ENCODE measurements around the gene STMN3.
"Not testable (repeated sequence)": the region's sequence is repeated elsewhere in the genome, so short reads cannot be mapped to it uniquely, and the experiment has no call there.

Gene STMN3

DNA sequence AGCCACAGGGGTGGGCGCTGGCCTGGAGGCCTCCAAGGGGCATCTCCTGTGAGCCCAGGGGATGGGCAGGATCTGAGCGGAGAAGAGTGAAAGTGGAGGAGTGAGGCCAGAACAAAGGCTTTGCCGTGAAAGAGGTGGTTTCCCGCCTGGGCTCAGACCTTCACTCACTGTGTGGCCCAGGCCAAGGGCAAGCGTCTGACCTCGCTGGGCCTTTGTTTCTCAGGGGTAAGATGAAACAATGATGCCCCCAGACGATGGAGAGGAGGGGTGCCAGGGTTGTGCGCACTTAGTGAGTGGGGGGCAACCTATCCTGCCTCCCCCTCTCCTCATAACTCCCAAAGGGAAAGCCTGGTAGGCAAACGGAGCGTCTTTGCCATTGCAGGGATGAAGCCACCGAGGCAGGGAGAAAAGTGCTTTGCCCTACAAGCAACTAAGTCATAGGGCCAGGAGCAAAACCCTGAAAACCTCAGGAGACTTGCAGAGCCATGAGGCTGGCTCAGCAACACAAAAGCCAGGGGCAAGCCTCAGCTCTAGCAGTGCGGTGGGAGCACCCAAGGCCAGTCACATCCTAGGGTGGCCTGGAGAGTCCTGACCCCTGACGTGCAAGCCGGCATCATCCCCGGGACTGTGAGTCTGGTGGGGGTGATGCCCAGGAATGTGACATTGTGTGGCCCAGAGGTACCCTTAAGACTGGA, 897 bp upstream of the STMN3 start:
- DNase-seq = no peak

DNA sequence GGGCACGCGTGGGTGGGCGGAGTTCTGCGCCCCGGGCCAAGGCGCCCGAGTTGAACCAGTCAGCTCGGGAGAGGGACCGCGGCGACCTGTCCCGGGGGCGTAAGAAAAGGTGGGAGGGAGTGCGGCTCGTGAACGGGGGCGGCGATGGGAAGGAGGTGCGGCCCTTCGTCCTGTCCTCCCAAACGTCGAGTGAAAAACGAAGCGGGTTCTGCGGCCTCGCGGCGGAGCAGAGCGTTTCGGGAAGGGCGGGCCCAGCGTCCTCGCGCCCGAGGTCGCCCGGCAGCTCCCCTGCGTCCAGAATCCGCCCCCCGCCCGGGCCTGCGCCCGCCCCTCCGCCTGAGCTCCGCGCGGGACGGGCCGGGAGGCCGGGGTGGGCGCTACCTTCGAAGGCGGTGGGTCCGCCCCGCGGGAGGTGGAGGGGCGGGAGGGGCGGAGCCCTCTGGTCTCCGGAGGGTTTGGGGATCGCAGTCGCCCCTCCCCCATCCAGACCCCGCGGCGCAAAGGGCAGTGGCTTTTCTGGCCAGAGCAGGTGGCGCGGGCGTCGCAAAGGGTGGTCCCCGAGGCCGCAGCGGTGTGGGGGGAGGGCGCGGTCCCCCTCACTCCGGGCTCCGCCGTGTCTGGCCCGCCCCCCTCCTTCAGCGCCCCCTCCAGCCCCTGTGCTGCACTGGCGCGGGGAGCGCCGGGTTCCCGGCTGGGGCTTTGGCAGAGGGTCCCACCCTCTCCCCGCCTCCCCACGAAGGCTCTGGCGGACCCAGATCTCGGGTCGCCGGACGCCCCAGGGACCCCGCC, 838 bp downstream of the STMN3 start:
- no peak for DNase-seq

DNA sequence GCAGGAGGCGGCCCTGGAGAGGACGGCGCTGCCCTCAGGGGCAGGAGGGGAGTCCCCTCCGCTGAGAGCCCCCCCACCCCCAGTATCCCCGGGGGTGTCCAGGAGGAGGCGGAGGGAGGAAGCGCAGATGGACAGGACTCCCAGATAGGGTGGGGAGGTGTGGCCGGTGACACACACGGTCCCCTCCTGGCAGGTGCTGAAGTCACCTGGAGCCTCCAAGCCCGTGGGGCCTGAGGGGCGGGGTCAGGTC, 1.4 kb downstream of the STMN3 start:
- DNase-seq = no peak

DNA sequence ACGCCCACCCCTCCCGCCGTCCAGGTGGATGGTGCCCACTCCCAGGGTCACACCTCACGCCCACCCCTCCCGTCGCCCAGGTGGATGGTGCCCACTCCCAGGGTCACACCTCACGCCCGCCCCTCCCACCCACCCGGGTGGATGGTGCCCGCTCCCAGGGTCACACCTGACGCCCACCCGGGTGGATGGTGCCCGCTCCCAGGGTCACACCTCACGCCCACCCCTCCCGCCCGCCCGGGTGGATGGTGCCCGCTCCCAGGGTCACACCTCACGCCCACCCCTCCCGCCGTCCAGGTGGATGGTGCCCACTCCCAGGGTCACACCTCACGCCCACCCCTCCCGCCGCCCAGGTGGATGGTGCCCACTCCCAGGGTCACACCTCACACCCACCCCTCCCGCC, 2.7 kb downstream of the STMN3 start:
- DNase-seq = not testable (repeated sequence)

DNA sequence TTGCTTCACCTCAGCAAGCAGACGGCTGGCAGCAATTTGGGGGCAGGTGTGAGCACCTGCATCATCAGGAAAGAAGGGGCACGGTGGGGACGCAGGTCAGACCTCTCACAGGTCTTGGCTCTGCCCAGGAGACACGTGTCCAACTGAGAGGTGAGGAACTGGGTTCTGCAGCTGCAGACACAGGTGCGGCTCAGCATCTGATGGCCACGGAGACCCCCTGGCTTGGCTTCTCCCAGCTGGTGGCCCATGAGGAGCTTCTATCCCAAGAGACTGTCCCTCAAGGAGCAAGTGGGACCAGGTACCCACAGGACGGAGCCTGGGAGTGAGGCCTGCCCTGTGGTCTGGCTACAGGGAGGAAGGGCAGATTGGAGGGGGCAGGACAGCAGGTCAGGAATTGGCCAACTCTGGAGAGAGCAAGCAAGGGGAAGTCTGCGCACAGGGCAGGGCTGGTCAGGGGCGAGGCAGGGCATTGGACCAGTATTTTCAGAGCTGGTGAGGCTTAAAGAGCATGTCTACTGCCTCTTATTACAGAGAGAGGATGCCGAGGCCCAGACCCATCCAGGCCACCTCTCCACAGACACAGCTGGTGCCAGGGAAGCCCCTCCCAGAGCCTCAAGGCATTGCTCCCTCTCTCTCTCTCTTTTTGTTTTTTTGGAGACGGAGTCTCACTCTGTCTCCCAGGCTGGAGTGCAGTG, 4.2 kb downstream of the STMN3 start:
- no peak for DNase-seq

DNA sequence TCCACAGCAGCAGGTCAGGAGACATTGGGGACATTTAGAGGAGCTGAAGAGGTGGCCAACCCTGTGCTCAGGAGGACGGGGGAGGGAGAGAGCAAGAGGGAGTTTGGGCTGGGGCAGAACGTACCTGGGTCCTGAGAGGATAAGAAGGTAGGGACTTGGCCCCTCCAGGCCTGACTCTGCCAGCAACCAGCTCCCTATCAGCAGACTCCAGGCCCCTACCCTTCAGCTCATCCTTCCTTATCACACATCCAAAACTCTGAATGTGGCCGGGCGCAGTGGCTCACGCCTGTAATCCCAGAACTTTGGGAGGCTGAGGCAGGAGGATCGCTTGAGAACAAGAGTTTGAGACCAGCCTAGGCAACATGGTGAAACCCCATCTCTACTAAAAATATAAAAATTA, 5.0 kb downstream of the STMN3 start:
- DNase-seq = no peak

DNA sequence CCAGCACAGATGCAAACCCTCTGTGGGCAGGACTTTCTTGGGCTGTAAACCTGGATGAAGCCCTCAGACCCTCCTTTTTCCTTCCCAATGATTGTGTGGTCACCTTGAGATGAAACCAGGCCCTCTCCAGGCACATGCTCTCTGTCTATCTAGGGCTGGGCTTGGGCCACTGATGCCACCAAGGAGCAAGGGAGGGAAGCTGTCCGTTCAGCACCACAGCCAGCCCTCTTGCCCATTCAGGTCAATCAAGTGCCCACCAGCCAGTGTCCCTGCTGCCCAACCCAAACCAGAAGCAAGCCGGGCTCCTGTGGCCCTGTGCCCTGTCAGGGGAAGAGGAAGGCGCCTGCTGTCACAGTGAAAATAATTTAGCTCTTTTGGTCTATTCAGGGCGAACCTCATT, 8.0 kb downstream of the STMN3 start:
- DNase-seq = no peak

DNA sequence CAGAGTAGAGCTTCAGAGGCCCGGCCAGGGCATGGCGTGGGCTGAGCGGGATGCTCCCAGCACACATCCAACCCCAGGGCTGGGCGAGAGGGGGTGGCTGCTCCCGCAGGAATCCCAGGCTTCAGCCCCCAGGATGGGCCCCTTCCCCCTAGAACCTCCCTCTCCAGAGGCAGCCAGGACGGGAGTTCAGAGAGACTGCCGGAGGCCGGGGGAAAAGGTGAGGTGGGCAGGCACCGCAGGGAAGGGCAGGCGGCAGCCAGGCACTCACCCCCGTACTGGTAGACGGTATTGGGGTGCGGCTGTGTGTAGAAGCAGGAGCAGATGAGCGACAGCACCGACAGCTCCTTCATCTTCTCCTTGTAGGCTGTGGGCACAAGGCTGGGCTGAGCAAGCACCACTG, 9.3 kb downstream of the STMN3 start:
- no peak for DNase-seq

DNA sequence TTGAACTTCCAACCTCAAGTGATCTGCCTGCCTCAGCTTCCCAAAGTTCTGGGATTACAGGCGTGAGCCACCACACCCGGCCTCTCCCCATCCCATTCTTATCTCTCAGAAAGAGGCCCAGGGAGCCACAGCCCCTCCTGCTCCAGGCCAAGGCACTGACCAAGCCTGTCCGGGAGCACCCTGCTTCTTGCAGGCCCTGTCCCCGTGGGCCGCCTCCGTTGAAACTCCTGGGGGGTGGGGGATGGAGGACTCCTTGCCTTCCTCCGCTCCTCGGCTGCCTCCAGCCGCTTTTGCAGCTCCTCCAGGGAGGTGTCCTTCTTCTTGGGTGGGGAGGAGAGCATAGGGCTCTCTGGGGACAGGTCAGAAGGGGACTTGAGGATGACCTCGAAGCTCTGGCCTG, 9.7 kb downstream of the STMN3 start:
- DNase-seq = no peak

DNA sequence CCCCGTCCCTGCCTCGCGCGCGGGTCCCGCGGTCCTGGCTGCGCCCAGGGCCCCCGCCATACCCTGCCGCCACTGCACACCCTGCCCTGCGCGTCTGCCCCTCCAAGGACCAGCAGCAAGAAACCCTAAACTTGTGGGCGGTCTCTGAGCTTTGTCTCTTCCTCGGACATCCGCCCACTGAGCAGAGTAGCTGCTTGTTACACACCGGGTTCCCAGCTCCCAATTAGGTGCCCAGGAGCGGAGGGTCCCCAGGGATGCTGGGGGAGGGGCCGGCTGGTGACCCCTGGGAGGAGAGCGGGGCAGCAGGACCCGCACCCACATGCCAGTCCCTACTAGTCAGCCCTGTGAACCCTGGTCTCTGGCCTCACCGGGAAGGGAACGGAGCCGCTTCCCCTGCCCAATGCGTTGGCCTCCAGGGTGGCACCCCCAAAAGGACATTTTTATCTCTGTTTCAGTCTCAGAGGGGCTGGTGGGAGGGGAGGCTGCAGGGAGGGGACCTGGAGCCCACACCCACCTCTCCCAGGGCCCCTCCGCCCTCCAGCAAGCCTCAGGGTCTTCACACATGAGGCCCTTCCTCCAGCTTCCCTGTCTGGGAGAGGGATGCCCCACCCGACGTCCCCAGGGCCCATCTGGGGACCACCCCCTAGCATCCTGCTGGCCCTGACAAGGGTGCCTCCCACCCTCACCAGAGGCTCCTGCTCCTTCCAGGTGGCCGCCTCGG, 10.5 kb downstream of the STMN3 start:
- DNase-seq = no peak

DNA sequence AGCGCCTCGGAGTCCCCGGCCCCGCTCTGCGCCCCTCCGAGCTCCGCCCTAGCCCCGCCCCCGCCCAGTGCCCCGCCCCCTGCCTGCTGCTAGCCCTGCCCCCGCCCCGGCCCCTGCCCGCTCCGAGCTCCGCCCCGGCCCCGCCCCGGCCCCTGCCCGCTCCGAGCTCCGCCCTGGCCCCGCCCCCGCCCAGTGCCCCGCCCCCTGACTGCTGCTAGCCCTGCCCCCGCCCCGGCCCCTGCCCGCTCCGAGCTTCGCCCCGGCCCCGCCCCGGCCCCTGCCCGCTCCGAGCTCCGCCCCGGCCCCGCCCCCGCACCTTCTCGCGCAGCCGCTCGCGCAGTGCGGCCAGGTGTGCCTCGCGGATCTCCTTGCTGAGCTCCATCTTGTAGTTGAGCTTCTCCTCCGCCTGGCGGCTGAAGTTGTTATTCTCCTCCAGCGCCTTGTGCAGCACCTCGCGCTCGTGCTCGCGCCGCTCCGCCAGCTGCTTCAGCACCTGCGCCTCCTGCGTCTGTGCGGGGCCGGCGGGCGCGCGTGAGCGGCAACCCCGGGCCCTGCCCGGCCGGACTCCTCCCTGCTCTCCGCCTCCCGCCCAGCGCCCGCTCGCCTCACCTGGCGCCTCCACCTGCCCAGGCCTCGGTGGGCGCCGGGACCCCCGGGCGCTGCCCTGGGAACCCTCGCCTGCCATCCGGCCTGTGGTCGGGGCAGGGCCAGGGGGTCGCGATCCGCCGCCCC, 11.3 kb downstream of the STMN3 start:
- no peak for DNase-seq

DNA sequence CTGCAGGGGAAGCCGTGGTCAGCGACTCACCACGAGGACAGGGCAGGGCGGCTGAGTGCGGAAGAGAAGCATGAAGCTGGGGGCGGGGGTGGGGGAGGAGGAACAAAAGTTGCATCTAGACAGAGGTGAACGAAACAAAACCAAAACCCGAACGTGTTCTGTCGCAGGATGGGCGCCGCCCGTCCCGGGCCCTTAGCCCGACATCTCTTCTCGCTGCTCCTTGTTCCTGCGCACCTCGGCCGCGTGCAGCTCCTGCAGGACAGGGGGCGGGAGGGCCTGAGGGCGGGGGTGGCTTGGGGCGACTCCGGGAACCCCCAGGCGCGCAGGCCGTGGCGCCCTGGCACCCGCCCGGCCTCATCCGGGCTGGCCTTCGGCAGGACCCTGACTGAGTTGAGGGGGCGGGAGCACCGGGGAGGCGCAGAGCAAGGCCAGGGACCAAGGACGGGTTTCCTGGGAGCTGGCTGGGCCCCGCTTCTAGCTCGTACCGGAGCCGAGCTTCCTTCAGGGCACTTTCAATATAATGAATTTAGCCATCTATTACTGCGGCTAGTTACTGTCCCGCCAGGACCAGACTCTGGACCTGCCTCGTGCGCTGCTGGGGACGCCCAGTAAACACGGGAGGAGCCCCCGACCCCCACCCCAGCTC, 12.0 kb downstream of the STMN3 start:
- DNase-seq = no peak

DNA sequence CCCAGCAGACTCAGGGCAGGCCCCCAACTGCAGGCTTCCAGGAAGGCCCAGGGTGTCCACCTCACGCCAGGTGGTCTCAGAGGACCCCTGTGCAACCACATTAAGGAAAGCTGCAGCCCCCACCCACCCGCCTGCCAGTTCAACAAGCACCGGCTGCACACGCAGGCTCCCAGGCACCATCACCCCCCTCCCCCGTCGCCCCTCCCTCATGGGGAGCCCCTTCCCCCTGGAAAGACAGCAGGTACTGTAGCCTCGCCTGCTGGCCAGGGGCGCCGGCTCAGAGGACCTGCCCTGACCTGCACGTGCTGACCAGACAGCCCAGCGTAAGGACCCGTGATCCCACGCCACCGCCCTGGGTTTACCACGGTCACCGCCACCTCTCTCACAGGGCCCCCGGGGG, 12.5 kb downstream of the STMN3 start:
- not testable (repeated sequence) for DNase-seq

DNA sequence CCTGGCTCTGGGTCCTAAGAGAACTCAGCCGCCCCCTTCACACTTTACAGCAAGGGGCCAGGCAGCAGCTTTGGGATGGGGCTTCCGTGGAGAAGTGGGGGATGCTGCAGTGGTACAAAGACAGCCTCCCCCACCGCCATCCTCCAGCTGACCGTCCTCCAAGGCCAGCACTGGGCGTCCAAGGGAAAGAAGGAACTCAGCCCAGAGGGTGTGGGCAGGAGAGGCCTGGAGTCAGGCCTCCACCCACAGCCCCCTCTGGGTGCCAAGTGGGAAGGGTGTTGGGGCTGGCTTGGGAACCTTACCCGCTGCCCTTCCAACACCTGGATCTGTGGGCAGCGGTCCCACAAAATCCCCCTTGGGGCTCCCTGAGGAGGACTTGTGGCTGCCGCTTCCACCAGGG, 13.1 kb downstream of the STMN3 start:
- DNase-seq = no peak

DNA sequence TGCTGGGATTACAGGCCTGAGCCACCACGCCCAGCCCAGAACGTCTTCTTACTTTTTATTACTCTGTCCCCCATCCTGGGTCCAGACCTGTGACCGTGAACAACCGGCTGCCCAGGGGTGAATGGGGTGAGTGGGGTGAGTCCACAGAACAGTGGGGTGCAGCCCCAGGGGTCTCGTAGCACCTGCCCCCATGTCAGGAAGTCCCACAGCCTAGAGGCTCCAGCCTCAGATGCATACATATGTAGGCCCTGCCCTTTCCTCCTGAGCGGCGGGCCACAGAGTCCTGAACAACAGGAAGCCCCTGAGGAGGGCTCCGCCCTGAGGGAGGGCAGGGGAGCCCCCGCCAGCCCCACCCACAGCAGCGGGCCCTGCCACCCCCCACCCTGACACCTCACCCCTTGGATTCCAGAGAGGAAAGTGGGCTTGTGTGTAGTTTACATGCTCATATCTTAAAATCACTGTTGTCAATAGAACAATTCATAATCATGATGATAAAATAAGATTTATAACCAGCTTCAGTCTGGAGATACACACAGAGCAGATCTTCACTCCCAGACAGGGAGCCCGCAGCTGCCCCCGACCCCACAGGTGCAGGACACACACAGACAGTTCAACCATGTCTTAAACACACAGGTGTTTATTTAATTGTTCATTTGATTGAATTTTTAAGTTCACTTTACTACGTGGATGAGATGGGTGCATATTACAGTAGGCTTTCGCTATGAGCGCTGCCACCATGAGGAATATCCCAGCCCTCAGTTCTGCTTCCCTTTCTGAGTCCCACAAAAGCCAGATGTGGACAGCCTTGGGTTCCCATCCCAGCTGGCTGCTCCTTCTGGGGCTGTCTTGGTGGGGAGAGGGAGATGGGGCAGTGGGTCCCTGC, 13.9 kb downstream of the STMN3 start:
- no peak for DNase-seq

DNA sequence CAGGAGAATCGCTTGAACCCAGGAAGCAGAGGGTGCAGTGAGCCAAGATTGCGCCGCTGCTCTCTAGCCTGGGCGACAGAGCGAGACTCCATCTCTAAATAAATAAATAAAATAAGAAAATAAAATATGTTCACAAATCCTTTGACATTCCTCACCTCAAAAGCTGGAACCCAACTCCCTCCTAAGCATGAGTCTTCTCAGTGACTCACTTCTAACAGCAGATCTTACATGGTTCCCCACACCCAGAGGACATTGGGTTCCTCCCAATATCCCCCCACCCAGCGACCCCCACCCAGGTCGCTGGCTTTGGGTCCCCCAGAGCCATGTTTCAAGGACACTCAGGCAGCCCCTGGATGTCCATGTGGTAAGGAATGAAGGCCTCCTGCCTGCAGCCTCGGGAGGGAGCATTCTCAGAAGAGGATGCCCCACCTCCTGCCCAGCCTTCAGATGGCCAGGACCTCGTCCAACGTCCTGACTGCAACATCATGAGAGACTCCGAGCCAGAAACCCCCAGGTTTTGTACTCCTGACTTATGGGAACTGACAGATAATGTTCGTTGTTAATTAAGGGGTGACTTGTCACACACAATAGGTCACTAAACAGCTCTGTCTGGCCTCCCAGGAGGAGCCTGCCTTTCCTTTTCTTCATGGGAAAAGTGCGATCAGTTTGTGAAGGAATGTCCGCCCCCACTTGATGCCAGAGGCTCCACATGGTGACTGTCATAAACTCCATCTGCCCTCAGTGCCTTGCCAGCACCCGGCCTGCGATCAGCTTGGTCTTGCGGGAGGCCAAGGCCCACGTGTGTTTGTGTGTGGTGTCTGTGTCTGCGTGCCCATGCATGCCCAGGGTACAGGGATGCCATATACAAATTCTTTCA, 16.2 kb downstream of the STMN3 start:
- DNase-seq = no peak

DNA sequence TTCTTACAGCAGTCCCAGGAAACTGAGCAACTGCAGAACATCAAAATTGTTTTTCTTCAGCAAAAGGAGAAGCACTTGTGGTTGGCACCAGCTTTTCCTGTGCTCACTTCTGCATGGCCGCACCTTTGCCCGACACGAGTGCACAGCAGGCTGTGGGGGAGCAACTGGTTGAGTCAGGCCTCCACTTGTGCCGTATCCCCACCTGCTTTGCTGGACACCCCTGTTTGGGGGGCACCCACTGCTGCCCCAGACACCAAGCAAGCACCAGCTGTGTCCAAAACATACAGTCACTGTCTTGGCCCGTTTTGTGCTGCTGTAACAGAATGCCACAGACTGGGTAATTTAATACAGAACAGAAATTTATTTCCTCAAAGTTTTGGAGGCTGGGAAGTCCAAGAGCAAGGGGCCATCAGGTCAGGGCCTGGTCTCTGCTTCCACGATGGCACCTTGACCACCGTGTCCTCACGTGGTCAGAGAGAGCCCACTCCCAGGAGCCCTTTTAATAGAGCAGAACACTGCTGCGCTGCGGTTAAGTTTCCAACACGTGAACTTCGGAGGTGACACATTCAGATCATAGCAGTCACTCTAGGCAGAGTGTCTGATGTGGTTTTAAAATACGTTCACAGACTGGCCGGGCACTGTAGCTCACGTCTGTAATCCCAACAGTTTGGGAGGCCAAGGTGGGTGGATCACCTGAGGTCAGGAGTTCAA, 17.6 kb downstream of the STMN3 start:
- no peak for DNase-seq

DNA sequence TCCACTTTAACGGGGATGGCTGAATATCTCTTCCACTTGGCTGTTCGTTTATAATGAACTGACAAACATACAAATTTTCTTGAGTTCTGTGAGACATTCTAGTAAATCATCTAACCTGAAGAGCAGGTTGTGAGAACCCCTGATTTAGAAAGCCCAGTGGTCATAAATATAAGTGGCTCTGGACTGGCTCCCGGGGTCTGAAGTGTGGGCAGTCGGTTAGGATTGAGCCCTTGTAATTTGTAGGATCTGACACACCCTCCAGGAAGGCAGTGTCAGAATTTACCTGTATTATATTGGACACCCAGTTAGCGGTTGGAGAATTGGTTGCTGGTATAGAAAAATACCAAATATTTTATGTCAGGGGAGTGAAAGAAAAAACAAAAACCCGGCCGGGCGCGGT, 19.5 kb downstream of the STMN3 start:
- no peak for DNase-seq

DNA sequence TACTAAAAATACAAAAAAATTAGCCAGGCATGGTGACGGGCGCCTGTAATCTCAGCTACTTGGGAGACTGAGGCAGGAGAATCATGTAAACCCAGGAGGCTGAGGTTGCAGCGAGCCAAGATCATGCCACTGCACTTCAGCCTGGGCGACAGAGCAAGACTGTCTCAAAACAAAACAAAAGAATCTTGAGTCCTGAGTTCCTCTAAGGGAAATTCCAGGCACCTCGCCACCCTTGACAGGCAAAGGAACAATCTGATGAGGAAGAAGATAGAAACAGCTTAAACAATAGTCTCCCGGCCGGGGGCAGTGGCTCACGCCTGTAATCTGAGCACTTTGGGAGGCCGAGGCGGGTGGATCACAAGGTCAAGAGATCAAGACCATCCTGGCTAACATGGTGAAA, 21.8 kb downstream of the STMN3 start:
- DNase-seq = not testable (repeated sequence)

DNA sequence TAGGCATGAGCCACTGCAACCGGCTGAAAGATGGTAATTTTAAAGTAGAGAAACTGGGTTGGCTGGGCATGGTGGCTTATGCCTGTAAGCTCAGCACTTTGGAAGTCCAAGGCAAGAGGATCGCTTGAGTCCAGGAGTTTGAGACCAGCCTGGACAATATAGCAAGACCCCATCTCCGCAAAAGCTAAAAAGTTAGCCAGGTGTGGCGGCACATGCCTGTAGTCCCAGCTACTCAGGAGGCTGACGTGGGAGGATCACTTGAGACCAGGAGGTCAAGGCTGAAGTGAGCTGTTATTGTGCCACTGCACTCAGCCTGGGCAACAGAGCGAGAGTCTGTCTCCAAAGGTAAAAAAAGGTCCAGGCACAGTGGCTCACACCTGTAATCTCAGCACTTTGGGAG, 22.3 kb downstream of the STMN3 start:
- not testable (repeated sequence) for DNase-seq

Measured in cortex of kidney (tissue), 1 donor.